ENCODE data around the gene GIGYF2. TPM values are rescaled to one million over a fixed set of nuclear protein-coding genes. Genes with fewer than 3 reads are reported as not detected.
"Not testable (repeated sequence)": the region's sequence is repeated elsewhere in the genome, so short reads cannot be mapped to it uniquely, and the experiment has no call there.

Gene GIGYF2
- total RNA-seq, 1 experiment from 2014 or later: 59.6 TPM

GRCh38 chr2:232852081-232852480 lies 154.9 kb downstream of the GIGYF2 start:
- H3K4me3 ChIP-seq (ENCODE audit: low read length); H3K9ac ChIP-seq (ENCODE audit: low read length); H3K9me2 ChIP-seq (replicated peaks; ENCODE audit: insufficient read depth, low read length); H2AFZ ChIP-seq (ENCODE audit: low read length); H3K4me1 ChIP-seq (ENCODE audit: low read length); H3K27ac ChIP-seq (ENCODE audit: low read length); H3K4me2 ChIP-seq (ENCODE audit: low read depth, low read length, poor library complexity, severe bottlenecking); H3K9me3 ChIP-seq (ENCODE audit: low read length); H3K27me3 ChIP-seq (ENCODE audit: low read length); DNase-seq; H4K20me1 ChIP-seq (ENCODE audit: insufficient read depth, low read depth, low read length); H3K79me2 ChIP-seq (ENCODE audit: low read length): not testable (repeated sequence)
- peaks cover 21% of the 10 kb centered on the region; the same call in 1 of the 2 replicates for H3K36me3 ChIP-seq (ENCODE audit: insufficient read depth, low read length)

- Histone ChIP-seq H3K9me3 (ENCODE audit: low read length) (no peaks in the 10 kb centered on the region), H2AFZ (ENCODE audit: low read length) (no peak overlapping the region), H3K79me2 (ENCODE audit: low read length) (no peaks in the 10 kb centered on the region), H3K4me2 (ENCODE audit: low read depth, low read length, poor library complexity, severe bottlenecking) (no peak overlapping the region), H3K4me3 (ENCODE audit: low read length) (no peak overlapping the region), H3K27me3 (ENCODE audit: low read length) (no peaks in the 10 kb centered on the region), H3K4me1 (ENCODE audit: low read length) (0 out of 2 replicates have a peak, but pooled peaks cover 4% of the 10 kb centered on the region), H4K20me1 (ENCODE audit: insufficient read depth, low read depth, low read length) (no peaks in the 10 kb centered on the region), H3K9me2 (replicated peaks; ENCODE audit: insufficient read depth, low read length) (no peaks in the 10 kb centered on the region), H3K9ac (ENCODE audit: low read length) (no peak overlapping the region), H3K36me3 (ENCODE audit: insufficient read depth, low read length) (peaks cover 24% of the 10 kb centered on the region; the same call in 1 of the 2 replicates), H3K27ac (ENCODE audit: low read length) (no peak overlapping the region)
- DNase-seq: no peak
These were observed 155.5 kb downstream of the GIGYF2 start for GRCh38 chr2:232852676-232853075.

GRCh38 chr2:232854082-232854481 lies 157.0 kb downstream of the GIGYF2 start:
- H4K20me1 ChIP-seq (ENCODE audit: insufficient read depth, low read depth, low read length): no peaks in the 10 kb centered on the region
- H3K4me1 ChIP-seq (ENCODE audit: low read length): 0 out of 2 replicates have a peak, but pooled peaks cover 4% of the 10 kb centered on the region
- H2AFZ ChIP-seq (ENCODE audit: low read length): no peak overlapping the region
- no peaks in the 10 kb centered on the region for H3K27me3 ChIP-seq (ENCODE audit: low read length)
- no peaks in the 10 kb centered on the region for H3K9me2 ChIP-seq (replicated peaks; ENCODE audit: insufficient read depth, low read length)
- no peak for DNase-seq
- no peak overlapping the region for H3K4me3 ChIP-seq (ENCODE audit: low read length)
- H3K27ac ChIP-seq (ENCODE audit: low read length): no peak overlapping the region
- H3K9me3 ChIP-seq (ENCODE audit: low read length): no peaks in the 10 kb centered on the region
- no peak overlapping the region for H3K9ac ChIP-seq (ENCODE audit: low read length)
- no peaks in the 10 kb centered on the region for H3K79me2 ChIP-seq (ENCODE audit: low read length)
- no peak overlapping the region for H3K4me2 ChIP-seq (ENCODE audit: low read depth, low read length, poor library complexity, severe bottlenecking)
- H3K36me3 ChIP-seq (ENCODE audit: insufficient read depth, low read length): peaks cover 25% of the 10 kb centered on the region; the same call in 1 of the 2 replicates

- no peak for DNase-seq
- Histone ChIP-seq H3K4me1 (ENCODE audit: low read length) (0 out of 2 replicates have a peak, but pooled peaks cover 4% of the 10 kb centered on the region), H3K79me2 (ENCODE audit: low read length) (no peaks in the 10 kb centered on the region), H3K9me3 (ENCODE audit: low read length) (no peaks in the 10 kb centered on the region), H3K27ac (ENCODE audit: low read length) (no peak overlapping the region), H2AFZ (ENCODE audit: low read length) (no peak overlapping the region), H3K36me3 (ENCODE audit: insufficient read depth, low read length) (peaks cover 24% of the 10 kb centered on the region; the same call in 1 of the 2 replicates), H4K20me1 (ENCODE audit: insufficient read depth, low read depth, low read length) (no peaks in the 10 kb centered on the region), H3K9me2 (replicated peaks; ENCODE audit: insufficient read depth, low read length) (no peaks in the 10 kb centered on the region), H3K27me3 (ENCODE audit: low read length) (no peaks in the 10 kb centered on the region), H3K9ac (ENCODE audit: low read length) (no peak overlapping the region), H3K4me3 (ENCODE audit: low read length) (no peak overlapping the region), H3K4me2 (ENCODE audit: low read depth, low read length, poor library complexity, severe bottlenecking) (no peak overlapping the region)
These were observed 160.0 kb downstream of the GIGYF2 start for GRCh38 chr2:232857158-232857563.

- H3K4me1 ChIP-seq (ENCODE audit: low read length): no peaks in the 10 kb centered on the region
- no peak overlapping the region for H2AFZ ChIP-seq (ENCODE audit: low read length)
- no peaks in the 10 kb centered on the region for H4K20me1 ChIP-seq (ENCODE audit: insufficient read depth, low read depth, low read length)
- no peak overlapping the region for H3K27ac ChIP-seq (ENCODE audit: low read length)
- H3K4me2 ChIP-seq (ENCODE audit: low read depth, low read length, poor library complexity, severe bottlenecking): no peak overlapping the region
- H3K9ac ChIP-seq (ENCODE audit: low read length): no peak overlapping the region
- peaks cover 21% of the 10 kb centered on the region; the same call in 1 of the 2 replicates for H3K36me3 ChIP-seq (ENCODE audit: insufficient read depth, low read length)
- no peaks in the 10 kb centered on the region for H3K9me2 ChIP-seq (replicated peaks; ENCODE audit: insufficient read depth, low read length)
- H3K9me3 ChIP-seq (ENCODE audit: low read length): no peaks in the 10 kb centered on the region
- H3K4me3 ChIP-seq (ENCODE audit: low read length): no peak overlapping the region
- no peak for DNase-seq
- H3K79me2 ChIP-seq (ENCODE audit: low read length): no peaks in the 10 kb centered on the region
- no peaks in the 10 kb centered on the region for H3K27me3 ChIP-seq (ENCODE audit: low read length)
These were observed 162.3 kb downstream of the GIGYF2 start for GRCh38 chr2:232859385-232859916.

- Histone ChIP-seq H3K4me1 (ENCODE audit: low read length) (no peaks in the 10 kb centered on the region), H4K20me1 (ENCODE audit: insufficient read depth, low read depth, low read length) (no peaks in the 10 kb centered on the region), H3K9ac (ENCODE audit: low read length) (no peak overlapping the region), H3K9me3 (ENCODE audit: low read length) (no peaks in the 10 kb centered on the region), H3K27me3 (ENCODE audit: low read length) (no peaks in the 10 kb centered on the region), H3K4me3 (ENCODE audit: low read length) (no peak overlapping the region), H3K79me2 (ENCODE audit: low read length) (no peaks in the 10 kb centered on the region), H3K9me2 (replicated peaks; ENCODE audit: insufficient read depth, low read length) (no peaks in the 10 kb centered on the region), H3K27ac (ENCODE audit: low read length) (no peak overlapping the region), H2AFZ (ENCODE audit: low read length) (no peak overlapping the region), H3K36me3 (ENCODE audit: insufficient read depth, low read length) (peaks cover 21% of the 10 kb centered on the region; the same call in 1 of the 2 replicates), H3K4me2 (ENCODE audit: low read depth, low read length, poor library complexity, severe bottlenecking) (no peak overlapping the region)
- no peak for DNase-seq
These were observed 163.6 kb downstream of the GIGYF2 start for GRCh38 chr2:232860593-232861241.

GRCh38 chr2:232861353-232861752 lies 164.2 kb downstream of the GIGYF2 start:
- H3K4me2 ChIP-seq (ENCODE audit: low read depth, low read length, poor library complexity, severe bottlenecking): no peak overlapping the region

GRCh38 chr2:232863996-232864395 lies 166.9 kb downstream of the GIGYF2 start:
- no peaks in the 10 kb centered on the region for H3K4me1 ChIP-seq (ENCODE audit: low read length)
- no peak overlapping the region for H3K27ac ChIP-seq (ENCODE audit: low read length)
- DNase-seq: no peak

More at GRCh38 chr2:232861353-232861752, 164.2 kb downstream of the GIGYF2 start:
- H3K27me3 ChIP-seq (ENCODE audit: low read length): no peaks in the 10 kb centered on the region
- H2AFZ ChIP-seq (ENCODE audit: low read length): no peak overlapping the region
- H4K20me1 ChIP-seq (ENCODE audit: insufficient read depth, low read depth, low read length): no peaks in the 10 kb centered on the region
- no peak overlapping the region for H3K4me3 ChIP-seq (ENCODE audit: low read length)
- no peak overlapping the region for H3K27ac ChIP-seq (ENCODE audit: low read length)
- no peaks in the 10 kb centered on the region for H3K4me1 ChIP-seq (ENCODE audit: low read length)
- H3K9me3 ChIP-seq (ENCODE audit: low read length): no peaks in the 10 kb centered on the region
- no peaks in the 10 kb centered on the region for H3K79me2 ChIP-seq (ENCODE audit: low read length)
- no peaks in the 10 kb centered on the region for H3K9me2 ChIP-seq (replicated peaks; ENCODE audit: insufficient read depth, low read length)
- peaks cover 21% of the 10 kb centered on the region; the same call in 1 of the 2 replicates for H3K36me3 ChIP-seq (ENCODE audit: insufficient read depth, low read length)
- H3K9ac ChIP-seq (ENCODE audit: low read length): no peak overlapping the region
- no peak for DNase-seq

More at GRCh38 chr2:232863996-232864395, 166.9 kb downstream of the GIGYF2 start:
- Histone ChIP-seq H3K9me2 (replicated peaks; ENCODE audit: insufficient read depth, low read length) (no peaks in the 10 kb centered on the region), H4K20me1 (ENCODE audit: insufficient read depth, low read depth, low read length) (no peaks in the 10 kb centered on the region), H3K4me3 (ENCODE audit: low read length) (no peak overlapping the region), H3K79me2 (ENCODE audit: low read length) (no peaks in the 10 kb centered on the region), H3K9ac (ENCODE audit: low read length) (no peak overlapping the region), H3K27me3 (ENCODE audit: low read length) (no peaks in the 10 kb centered on the region), H3K4me2 (ENCODE audit: low read depth, low read length, poor library complexity, severe bottlenecking) (no peak overlapping the region), H3K9me3 (ENCODE audit: low read length) (no peaks in the 10 kb centered on the region), H2AFZ (ENCODE audit: low read length) (no peak overlapping the region), H3K36me3 (ENCODE audit: insufficient read depth, low read length) (0 out of 2 replicates have a peak, but pooled peaks cover 3% of the 10 kb centered on the region)
